ENCODE results near the gene PRELID2. TPM values are rescaled to one million over a fixed set of nuclear protein-coding genes. Genes with fewer than 3 reads are reported as not detected.

Gene PRELID2
- total and polyA plus RNA-seq, 2 donors (not counting 3 experiments of a cell fraction or from before 2014, with no cell fraction given), result 3.2 to 16.4 TPM

GRCh38 chr5:145869753-145870152 lies 34.6 kb upstream of the PRELID2 start:
- TF ChIP-seq FOS (IDR thresholded peaks at IDR 0.05; ENCODE audit: borderline replicate concordance, insufficient read depth, low read length), result no peak
- TF ChIP-seq EZH2 (IDR thresholded peaks at IDR 0.05; ENCODE audit: borderline replicate concordance, low read depth, low read length, severe bottlenecking), result no peak
- TF ChIP-seq, protein P1, sequence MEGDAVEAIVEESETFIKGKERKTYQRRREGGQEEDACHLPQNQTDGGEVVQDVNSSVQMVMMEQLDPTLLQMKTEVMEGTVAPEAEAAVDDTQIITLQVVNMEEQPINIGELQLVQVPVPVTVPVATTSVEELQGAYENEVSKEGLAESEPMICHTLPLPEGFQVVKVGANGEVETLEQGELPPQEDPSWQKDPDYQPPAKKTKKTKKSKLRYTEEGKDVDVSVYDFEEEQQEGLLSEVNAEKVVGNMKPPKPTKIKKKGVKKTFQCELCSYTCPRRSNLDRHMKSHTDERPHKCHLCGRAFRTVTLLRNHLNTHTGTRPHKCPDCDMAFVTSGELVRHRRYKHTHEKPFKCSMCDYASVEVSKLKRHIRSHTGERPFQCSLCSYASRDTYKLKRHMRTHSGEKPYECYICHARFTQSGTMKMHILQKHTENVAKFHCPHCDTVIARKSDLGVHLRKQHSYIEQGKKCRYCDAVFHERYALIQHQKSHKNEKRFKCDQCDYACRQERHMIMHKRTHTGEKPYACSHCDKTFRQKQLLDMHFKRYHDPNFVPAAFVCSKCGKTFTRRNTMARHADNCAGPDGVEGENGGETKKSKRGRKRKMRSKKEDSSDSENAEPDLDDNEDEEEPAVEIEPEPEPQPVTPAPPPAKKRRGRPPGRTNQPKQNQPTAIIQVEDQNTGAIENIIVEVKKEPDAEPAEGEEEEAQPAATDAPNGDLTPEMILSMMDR (IDR thresholded peaks at IDR 0.05; ENCODE audit: extremely low read depth in 1 of 2, insufficient read depth in 1 of 2, low read depth in 1 of 2, low read length in 2 of 2), result no peak
- TF ChIP-seq GATA2 (IDR thresholded peaks at IDR 0.05; ENCODE audit: insufficient read depth, insufficient read length, low read depth, low read length), result no peak
- no peak for TF ChIP-seq POLR2AphosphoS5 (IDR thresholded peaks at IDR 0.05; ENCODE audit: insufficient read depth, low read depth, low read length)
- TF ChIP-seq JUN (IDR thresholded peaks at IDR 0.05; ENCODE audit: borderline replicate concordance, insufficient read depth, insufficient read length, low read depth), result no peak
- TF ChIP-seq MYC (IDR thresholded peaks at IDR 0.05; ENCODE audit: low read depth, low read length), result no peak
- TF ChIP-seq POLR2A (IDR thresholded peaks at IDR 0.05; ENCODE audit: low read depth, low read length), result no peak
- no peak for TF ChIP-seq MAX (IDR thresholded peaks at IDR 0.05; ENCODE audit: insufficient read depth, insufficient read length)
- Histone ChIP-seq H3K4me2 (ENCODE audit: insufficient read depth, low read length) (no peak overlapping the region), H4K20me1 (replicated peaks; ENCODE audit: control insufficient read depth, extremely low read depth, insufficient read depth, low read length) (no peaks in the 10 kb centered on the region), H3K27me3 (ENCODE audit: control insufficient read depth in 2 of 2, insufficient read depth in 2 of 2, low read length in 2 of 2) (no peaks in the 10 kb centered on the region), H3K36me3 (ENCODE audit: control insufficient read depth in 2 of 2, extremely low read depth in 1 of 2, insufficient read depth in 2 of 2, low read length in 2 of 2) (no peaks in the 10 kb centered on the region), H2AFZ (ENCODE audit: low read depth, low read length) (no peak overlapping the region), H3K27ac (ENCODE audit: insufficient read depth, low read depth, low read length) (no peak overlapping the region), H3K79me2 (ENCODE audit: control insufficient read depth, insufficient read depth, low read length) (no peaks in the 10 kb centered on the region), H3K9me1 (replicated peaks; ENCODE audit: control insufficient read depth, extremely low read depth, insufficient read depth, low read length) (no peaks in the 10 kb centered on the region), H3K4me3 (replicated peaks in 1 of 3; ENCODE audit: insufficient read depth in 1 of 3, low read depth in 1 of 3, low read length in 3 of 3) (no peak overlapping the region), H3K9ac (replicated peaks; ENCODE audit: extremely low read depth, insufficient read depth, low read length) (no peak overlapping the region), H3K4me1 (ENCODE audit: control insufficient read depth, extremely low read depth, insufficient read depth, low read length) (no peaks in the 10 kb centered on the region), H3K9me3 (replicated peaks; ENCODE audit: control insufficient read depth, insufficient read depth, low read length) (no peaks in the 10 kb centered on the region)
- dilution Hi-C loops (cut with MboI; ENCODE audit: extremely low pct_ligation_motif_present, low sequenced_read_pairs) (no loop called here), intact Hi-C loops (cut with micrococcal nuclease) (no loop called here)
- ChIA-PET POLR2A (no interaction called here), CTCF (interaction anchor here (1.0 kb wide), 1 partner anchor 16 kb away, joined by 3 read pairs; no protein-coding TSS in a partner anchor)
- no TSS peak for BruUV-seq (replicated peaks)
- FAIRE-seq (no peak), DNase-seq (ENCODE audit: low read depth, low spot score) (no peak)
